Chondrocyte (in vitro differentiated cells): ENCODE data around the gene OR4P4. TPM values are rescaled to one million over a fixed set of nuclear protein-coding genes. Genes with fewer than 3 reads are reported as not detected.

Experiments
- DNase-seq: peaks from one replicate; pipeline ENCODE4 v3.0.0; 2021; ENCODE audit warnings: mixed read lengths, low spot score
- H3K27ac Mint-ChIP-seq: one replicate; pipeline ENCODE4 v1.8.0; 2021; ENCODE audit warnings: mild to moderate bottlenecking, moderate library complexity, mixed read lengths; ENCODE audit not compliant: unreplicated experiment
- H3K27me3 Mint-ChIP-seq: 2 replicates; pipeline ENCODE4 v1.8.0; 2021; ENCODE audit warnings: low read depth, mixed read lengths
- H3K36me3 Mint-ChIP-seq: 2 replicates; pipeline ENCODE4 v1.8.0; 2021; ENCODE audit warnings: low read depth, mixed read lengths
- H3K4me1 Mint-ChIP-seq: 2 replicates; pipeline ENCODE4 v1.8.0; 2021; ENCODE audit warnings: low read depth, mild to moderate bottlenecking, mixed read lengths
- H3K4me3 Mint-ChIP-seq: one replicate; pipeline ENCODE4 v1.8.0; 2021; ENCODE audit warnings: mild to moderate bottlenecking, moderate library complexity, mixed read lengths; ENCODE audit not compliant: unreplicated experiment
- H3K9me3 Mint-ChIP-seq: 2 replicates; pipeline ENCODE4 v1.8.0; 2021; ENCODE audit warnings: low read depth, mixed read lengths
- total RNA-seq: library from RNA; stranded (reverse); gene quantifications from 3 replicates; pipeline ENCODE4 v1.2.1, GENCODE V29; 2021
- TF ChIP-seq, protein P1 (sequence below): fragments of 200-600 bp; sonication (generic); IDR thresholded peaks from 2 replicates; pipeline ENCODE4 v1.5.0; 2021; ENCODE audit warnings: antibody characterized with exemption, mild to moderate bottlenecking, moderate library complexity

Gene OR4P4
- total RNA-seq, 1 donor from 2014 or later = not detected

DNA sequence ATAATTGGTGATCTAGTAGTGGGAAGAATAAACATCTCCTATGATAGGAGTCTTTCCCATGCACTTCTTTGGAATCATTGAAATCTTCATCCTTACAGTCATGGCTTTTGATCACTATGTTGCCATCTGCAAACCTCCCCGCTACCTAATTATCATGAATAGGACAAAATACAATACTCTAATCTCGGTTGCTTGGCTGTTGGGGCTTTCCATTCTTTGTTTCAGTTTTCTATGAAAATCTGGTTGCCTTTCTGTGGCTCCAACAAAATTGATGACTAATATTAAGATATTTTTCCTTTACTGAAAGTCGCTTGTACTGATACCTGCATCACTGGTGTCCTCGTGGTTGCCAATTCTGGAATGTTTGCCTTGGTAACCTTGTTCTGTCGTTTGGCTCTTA lies 38.9 kb downstream of the OR4P4 start:
- Mint-ChIP-seq H3K9me3 (peaks cover 20% of the 10 kb centered on the region), H3K27me3 (no peaks in the 10 kb centered on the region), H3K4me1 (no peaks in the 10 kb centered on the region), H3K27ac (no peak overlapping the region), H3K4me3 (no peak overlapping the region), H3K36me3 (no peaks in the 10 kb centered on the region)
- DNase-seq = no peak
- TF ChIP-seq, protein P1, sequence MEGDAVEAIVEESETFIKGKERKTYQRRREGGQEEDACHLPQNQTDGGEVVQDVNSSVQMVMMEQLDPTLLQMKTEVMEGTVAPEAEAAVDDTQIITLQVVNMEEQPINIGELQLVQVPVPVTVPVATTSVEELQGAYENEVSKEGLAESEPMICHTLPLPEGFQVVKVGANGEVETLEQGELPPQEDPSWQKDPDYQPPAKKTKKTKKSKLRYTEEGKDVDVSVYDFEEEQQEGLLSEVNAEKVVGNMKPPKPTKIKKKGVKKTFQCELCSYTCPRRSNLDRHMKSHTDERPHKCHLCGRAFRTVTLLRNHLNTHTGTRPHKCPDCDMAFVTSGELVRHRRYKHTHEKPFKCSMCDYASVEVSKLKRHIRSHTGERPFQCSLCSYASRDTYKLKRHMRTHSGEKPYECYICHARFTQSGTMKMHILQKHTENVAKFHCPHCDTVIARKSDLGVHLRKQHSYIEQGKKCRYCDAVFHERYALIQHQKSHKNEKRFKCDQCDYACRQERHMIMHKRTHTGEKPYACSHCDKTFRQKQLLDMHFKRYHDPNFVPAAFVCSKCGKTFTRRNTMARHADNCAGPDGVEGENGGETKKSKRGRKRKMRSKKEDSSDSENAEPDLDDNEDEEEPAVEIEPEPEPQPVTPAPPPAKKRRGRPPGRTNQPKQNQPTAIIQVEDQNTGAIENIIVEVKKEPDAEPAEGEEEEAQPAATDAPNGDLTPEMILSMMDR = no peak

Other genes starting within 250 kb of the OR4P4 start
- gene OR4C15, start 80.6 kb upstream of the OR4P4 start, total RNA-seq = not detected in 3 replicates
- gene OR4C16, start 63.0 kb upstream of the OR4P4 start, total RNA-seq = not detected in 3 replicates
- gene OR4C11, start 27.5 kb upstream of the OR4P4 start, total RNA-seq = not detected in 3 replicates
- gene OR4S2, start 13.2 kb downstream of the OR4P4 start, total RNA-seq = not detected in 3 replicates
- gene OR4C6, start 27.1 kb downstream of the OR4P4 start, total RNA-seq = not detected in 3 replicates
- gene OR5D13, start 138.3 kb downstream of the OR4P4 start, total RNA-seq = not detected in 3 replicates
- gene OR5D14, start 160.4 kb downstream of the OR4P4 start, total RNA-seq = not detected in 3 replicates
- not detected in 3 replicates for gene OR5L1, start 176.3 kb downstream of the OR4P4 start, total RNA-seq
- not detected in 3 replicates for gene OR5D18, start 184.5 kb downstream of the OR4P4 start, total RNA-seq
- gene OR5L2, start 192.1 kb downstream of the OR4P4 start, total RNA-seq = not detected in 3 replicates
- gene OR5D16, start 203.6 kb downstream of the OR4P4 start, total RNA-seq = not detected in 3 replicates
- gene TRIM51, start 248.2 kb downstream of the OR4P4 start, total RNA-seq = not detected in 3 replicates